Measurements from ENCODE around the gene RNF25. TPM values are rescaled to one million over a fixed set of nuclear protein-coding genes. Genes with fewer than 3 reads are reported as not detected.

Gene RNF25
- total RNA-seq, 4 donors from 2014 or later: 11.4 to 21.4 (median 18.1) TPM

DNA sequence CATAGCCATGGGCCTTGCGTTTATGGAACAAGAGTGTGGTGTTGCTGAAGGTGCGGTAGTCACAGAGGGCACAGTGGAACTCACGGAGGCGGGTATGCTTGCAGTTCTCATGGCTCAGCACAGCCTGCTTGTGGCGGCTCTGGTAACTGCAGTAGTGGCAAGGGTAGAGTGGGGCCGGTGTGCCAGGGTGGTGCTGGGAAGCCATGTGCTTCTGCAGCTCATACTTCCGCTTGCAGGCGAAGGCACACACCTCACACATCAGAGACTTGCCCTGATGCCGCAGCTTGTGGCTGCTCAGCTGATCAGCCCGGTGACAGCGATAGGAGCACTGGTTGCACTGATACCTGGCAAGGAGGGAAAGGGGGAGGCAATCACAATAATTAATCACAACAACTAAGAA is 27.1 kb downstream of the RNF25 start:
- ATAC-seq (ENCODE audit: low FRiP score) (no peak), DNase-seq (ENCODE audit: low spot score) (no peak)
- TF ChIP-seq, protein P1, sequence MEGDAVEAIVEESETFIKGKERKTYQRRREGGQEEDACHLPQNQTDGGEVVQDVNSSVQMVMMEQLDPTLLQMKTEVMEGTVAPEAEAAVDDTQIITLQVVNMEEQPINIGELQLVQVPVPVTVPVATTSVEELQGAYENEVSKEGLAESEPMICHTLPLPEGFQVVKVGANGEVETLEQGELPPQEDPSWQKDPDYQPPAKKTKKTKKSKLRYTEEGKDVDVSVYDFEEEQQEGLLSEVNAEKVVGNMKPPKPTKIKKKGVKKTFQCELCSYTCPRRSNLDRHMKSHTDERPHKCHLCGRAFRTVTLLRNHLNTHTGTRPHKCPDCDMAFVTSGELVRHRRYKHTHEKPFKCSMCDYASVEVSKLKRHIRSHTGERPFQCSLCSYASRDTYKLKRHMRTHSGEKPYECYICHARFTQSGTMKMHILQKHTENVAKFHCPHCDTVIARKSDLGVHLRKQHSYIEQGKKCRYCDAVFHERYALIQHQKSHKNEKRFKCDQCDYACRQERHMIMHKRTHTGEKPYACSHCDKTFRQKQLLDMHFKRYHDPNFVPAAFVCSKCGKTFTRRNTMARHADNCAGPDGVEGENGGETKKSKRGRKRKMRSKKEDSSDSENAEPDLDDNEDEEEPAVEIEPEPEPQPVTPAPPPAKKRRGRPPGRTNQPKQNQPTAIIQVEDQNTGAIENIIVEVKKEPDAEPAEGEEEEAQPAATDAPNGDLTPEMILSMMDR (IDR thresholded peaks at IDR 0.05): no peak

DNA sequence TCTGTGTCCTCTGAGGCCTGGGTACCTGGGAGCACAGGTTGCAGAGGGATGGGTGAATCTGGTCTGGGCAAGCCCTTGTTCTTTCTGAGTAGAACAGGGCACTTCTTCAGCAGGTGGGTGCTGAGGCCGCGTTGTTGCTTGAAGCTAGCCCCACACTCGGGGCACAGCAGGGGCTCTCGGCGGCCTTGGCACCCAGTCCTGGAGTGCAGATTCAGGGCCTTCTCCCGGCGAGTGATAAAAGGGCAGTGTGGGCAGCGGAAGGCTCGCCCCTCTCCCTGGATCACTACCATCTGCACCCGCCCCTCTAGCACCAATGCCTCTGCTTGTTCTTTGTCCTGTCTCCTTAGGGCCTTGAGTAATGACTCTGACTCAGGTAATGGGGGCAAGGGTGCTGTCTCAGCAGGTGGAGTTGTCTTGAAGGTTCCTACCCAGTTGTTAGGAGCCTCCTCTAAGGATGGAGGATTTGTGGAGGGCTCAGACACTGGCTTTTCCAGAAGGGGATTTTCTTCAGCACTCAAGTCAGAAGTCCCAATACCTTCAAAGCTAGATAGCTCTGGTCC is 28.0 kb downstream of the RNF25 start:
- ATAC-seq (ENCODE audit: low FRiP score) (no peak), DNase-seq (ENCODE audit: low spot score) (no peak)
- TF ChIP-seq, protein P1 (IDR thresholded peaks at IDR 0.05): no peak

DNA sequence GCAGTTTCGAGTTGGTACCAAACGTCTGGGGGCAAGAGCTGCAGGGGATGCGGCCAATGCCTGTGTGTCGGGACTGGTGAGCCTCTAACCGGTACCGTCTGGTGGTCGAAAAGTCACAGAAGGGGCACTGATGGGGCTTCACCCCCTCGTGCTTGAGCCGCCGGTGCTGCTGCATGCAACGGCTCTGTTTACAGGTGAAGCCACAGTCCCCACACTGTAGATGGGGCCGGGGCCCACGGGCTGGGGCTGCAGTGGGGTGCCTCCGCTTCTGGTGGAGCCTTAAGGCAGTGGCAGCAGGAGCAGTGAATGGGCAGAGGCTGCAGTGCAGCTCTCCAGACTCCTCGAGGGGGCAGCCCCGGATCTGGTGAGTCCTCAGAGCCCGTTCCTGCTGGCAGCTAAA is 29.0 kb downstream of the RNF25 start:
- TF ChIP-seq, protein P1 (IDR thresholded peaks at IDR 0.05): no peak
- DNase-seq (ENCODE audit: low spot score): no peak
- ATAC-seq (ENCODE audit: low FRiP score): no peak

DNA sequence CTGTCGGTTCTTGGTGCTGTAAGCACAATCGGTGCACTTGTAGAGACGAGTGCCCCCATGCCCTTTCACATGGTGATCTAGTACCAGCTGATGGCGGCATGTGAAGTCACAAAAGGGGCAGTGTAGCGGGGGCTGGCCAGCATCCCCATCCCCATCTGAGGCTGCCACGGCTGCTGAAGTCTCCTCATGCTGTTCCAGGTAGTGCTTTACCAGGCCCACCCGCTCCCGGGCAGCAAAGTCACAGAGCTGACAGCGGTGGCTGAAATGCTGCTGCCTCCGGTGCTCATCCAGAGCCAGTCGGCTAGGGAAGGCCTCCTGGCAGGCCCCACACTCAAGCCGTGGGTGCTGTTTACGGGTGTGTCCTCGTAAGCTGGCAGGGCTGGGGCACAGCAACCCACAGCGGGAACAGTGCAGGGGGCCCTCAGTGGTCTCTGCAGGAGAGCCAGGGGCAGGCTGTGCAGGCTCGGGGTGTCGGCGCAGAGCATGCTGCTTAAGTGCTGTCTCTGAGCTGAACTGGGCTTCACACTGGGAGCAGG is 29.6 kb downstream of the RNF25 start:
- ATAC-seq (ENCODE audit: low FRiP score) (no peak), DNase-seq (ENCODE audit: low spot score) (no peak)
- TF ChIP-seq, protein P1 (IDR thresholded peaks at IDR 0.05): no peak

DNA sequence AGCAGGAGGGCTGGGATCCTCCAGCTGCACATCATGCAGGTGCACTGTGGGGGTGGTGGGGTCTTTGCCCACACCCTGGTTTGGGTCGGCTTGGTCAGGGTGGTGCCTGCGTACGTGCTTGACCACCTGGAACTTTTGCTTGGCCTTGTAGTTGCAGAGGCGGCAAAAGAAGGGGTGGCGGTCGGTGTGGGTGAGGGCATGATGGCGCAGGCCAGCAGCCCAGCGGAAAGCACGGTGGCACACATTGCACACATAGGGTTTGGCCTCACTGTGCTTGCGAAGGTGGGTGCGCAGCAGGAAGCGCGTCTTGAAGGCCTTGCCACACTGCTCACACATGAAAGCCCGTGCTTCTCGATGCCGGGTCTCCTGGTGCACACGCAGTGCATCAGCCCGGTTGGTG is 33.4 kb downstream of the RNF25 start:
- no peak for ATAC-seq (ENCODE audit: low FRiP score)
- TF ChIP-seq, protein P1 (IDR thresholded peaks at IDR 0.05): no peak
- no peak for DNase-seq (ENCODE audit: low spot score)

DNA sequence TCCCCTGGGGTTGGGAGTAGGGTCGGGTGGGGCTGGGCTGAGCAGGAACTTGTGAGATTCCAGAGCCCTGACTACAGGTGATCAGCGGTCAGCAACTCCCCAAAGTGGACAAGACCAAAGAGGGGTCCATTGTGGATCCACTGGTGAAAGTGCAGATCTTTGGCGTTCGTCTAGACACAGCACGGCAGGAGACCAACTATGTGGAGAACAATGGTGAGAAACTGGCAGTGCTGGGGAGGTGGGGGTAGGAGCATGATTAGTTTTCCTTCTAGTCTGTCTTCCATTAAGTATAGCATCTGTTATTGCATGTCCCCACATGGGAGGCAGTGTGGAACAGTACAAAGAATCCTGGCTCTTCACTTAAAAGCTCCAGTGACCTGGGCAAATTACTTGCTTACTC is 36.1 kb downstream of the RNF25 start:
- ATAC-seq (ENCODE audit: low FRiP score): no peak
- TF ChIP-seq, protein P1 (IDR thresholded peaks at IDR 0.05): no peak
- DNase-seq (ENCODE audit: low spot score): no peak

DNA sequence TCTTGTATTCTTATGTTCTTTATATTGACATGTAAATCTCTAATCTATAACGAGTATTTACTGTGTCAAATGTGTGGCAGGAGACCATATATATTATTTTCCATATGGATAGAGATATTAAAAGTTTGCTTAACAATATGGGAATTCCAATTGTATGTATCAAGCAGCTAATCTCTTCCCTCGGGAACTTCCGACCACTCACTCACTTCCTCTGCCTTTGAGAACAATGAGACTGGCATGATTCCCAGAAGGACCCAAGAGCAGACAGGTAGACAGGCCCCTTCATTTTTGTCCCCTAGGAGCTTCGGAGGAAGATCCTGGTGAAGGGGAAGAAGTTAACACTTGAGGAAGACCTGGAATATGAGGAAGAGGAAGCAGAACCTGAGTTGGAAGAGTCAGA is 40.0 kb downstream of the RNF25 start:
- TF ChIP-seq, protein P1 (IDR thresholded peaks at IDR 0.05): no peak
- ATAC-seq (ENCODE audit: low FRiP score) (no peak), DNase-seq (ENCODE audit: low spot score) (no peak)

All from omental fat pad (tissue), 4 donors.